Activated CD4-positive, alpha-beta T cell treated with anti-CD3 and anti-CD28 coated beads, Interleukin-2, Interleukin-6, amounts not matched to agents 100 ng/mL and 50 ng/mL, durations not matched to agents 16 hours and 8 hours (primary cell): Measurements from ENCODE around the gene RUNX1.

Experiments used
- DNase-seq: peaks from one replicate; pipeline ENCODE4 v3.0.0-alpha.2; 2020

The RUNX1 gene

DNA sequence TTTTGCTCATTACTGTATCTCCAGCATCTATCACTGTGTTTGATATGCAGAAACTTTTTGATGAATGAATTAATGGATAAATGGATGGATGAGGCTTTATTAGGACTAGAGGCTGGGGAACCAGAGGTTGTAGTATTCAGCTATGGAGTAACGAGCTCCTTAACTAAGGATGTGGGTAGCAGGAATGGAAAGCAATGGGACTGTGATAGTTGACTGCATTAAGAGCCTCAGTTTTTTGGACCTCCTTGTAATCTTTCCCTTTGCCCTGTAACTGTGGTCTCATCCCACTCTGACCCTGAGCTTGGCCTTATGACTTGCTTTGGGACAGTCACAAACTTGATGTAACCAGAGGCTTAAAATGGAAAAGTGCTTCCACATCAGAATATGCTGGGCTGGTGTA is 9.0 kb upstream of the RUNX1 start:
- no peak for DNase-seq

DNA sequence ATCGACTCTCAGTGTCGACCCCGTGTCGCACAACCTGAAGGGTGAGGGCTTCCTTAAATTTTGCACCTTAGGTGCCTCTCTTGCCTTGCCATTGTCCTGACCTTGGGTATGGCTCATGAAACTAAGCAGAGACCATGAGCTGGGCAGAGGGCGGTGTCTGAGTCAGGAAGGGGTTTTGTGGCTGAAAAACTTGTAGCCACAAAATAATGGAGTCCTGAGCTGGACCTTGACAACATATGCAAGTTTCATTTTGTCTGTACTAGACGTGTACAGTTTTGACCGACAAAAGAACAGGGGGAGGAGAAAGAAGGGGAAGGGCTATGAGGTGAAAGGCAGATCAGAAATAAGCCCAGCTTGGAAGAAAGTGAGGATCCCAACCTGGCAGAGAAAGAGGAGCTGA is 8.3 kb upstream of the RUNX1 start:
- no peak for DNase-seq

DNA sequence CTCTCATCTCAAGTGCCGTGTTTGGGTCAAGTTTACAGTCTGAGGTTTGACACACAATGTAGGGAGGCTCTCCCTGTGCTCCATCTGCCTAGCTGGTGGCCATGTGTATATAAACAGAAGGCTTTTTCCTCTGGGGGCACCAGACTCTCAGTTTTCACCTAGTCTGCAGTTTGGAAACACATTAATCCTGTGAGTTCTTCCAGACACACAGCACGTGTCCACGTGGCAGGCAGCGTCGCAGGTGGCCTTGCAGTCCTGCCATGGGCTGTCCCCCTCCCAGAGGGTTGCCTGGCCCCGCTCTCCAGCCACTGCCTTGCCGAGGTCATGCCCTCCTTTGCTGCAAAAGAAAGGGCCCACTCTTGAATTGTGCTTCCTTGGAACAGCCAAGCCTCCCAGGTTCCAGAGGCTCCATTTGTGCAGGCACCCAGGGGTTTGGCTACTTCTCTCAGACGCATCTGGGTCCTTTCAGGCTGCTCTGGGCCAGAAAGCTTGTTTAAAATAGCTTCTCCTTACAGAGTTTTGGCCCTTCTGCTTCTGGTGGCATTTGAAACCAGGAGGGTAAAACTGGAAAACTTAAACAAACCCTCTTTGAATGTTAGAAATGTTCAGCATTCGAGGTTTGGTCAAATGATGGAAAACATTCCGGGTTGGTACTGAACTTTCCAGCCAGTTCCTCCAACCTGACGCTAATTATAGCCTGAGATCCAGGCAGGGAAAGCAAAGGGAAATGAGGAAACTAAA is 4.4 kb upstream of the RUNX1 start:
- no peak for DNase-seq

DNA sequence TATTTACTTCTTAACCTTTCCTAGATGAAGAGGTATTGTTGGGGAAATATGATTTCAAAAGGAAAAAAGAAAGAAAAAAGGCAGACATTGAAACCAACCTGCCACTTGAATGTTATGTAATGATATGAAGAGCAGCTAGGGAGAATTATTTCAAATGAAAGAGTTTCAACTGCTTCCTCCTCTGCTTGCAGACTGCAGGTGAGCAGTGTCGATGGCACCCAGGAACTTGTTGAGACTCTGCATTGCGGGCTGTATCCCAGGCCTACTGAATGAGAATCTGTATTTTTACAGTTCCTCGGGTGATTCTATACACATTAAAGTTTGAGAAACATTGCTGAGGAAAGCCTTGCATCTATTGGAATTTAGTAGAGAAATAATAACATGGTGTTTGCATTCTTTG is 3.7 kb upstream of the RUNX1 start:
- no peak for DNase-seq

DNA sequence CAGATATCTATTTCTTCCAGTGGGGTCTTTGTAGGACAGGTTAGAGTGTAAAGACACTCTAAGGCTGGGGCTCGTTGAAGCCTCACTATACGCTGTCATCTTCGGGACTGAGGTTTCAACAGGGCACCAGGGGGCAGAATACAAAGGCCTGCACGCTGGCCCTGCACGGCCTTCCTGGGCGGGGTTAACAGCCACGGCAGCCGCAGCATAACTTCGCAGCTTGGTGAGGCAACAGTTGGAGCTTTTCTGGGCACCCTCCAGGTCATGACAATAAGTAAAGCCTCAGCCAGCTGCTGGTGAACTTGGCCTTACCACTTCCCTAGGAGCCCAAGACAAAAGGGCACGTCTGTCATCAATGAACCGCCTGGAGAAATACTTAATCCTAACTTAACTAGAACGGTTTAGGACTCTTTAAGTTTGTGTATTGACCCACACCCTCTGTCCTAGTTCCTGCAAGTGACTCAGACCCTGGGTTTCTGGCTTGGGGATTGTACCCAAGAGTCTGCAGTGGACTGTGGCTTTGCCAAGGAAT is 2.3 kb upstream of the RUNX1 start:
- peak; percentile 87 for DNase-seq

DNA sequence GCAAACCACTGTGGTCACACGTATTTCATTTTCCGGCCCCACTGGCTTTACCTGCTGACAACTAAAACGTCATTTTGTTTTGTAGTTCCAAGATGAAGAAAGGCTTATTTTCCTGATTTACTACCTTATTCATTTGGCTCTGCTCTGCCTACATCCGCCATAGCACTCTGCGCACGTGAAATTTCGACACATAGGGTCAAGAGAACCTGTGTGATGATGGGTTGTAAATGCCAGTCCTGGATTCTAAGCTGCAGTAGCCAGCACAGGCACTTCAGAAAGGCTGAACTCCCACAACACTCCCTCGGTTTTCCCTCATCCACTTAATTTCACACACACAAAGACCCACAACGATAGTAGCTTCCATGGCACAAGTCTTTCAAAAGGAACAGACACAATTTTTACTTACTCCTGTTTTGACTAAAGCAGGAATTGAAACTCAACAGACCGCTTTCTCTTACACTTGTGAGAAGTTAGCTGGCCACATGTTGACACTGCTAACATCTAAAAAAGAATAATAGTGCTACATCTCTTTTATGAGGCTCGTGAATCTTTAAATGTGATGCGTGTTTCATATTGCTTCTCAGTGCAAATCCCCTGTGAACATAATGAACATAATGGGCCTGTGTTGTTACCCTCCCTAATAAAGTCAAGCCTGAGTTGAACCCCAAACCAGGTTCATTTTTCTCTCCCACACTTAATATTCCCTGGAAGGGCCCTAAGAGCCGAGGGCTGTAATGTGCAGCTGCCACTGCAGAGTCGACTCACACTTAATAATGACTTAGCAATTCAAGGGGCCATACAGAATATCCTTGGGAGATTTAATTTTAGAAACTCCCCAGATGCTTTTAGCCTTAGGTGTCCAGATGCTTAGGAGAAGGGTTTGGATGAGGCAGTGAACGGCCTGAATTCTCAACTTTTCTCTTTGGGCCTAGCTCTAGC is 1.5 kb upstream of the RUNX1 start:
- DNase-seq = peak; percentile 64

DNA sequence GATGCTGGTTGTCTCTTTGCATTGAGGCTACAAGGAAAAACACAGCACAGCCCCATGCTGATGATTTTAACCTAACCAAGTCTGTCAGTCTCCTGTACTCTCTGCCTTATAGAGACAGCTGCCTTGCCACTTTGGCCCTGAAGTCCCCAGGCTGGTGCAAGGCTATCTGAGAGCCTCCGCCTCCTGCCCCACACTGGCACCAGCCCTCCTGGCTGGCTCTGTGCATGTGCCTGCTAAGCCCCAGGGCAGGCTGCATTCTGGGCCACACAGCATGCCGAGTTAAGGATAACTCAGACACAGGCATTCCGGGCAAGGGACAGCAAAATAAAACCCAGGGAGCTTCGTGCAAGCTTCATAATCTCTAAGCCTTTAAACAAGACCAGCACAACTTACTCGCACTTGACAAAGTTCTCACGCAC is 910 bp downstream of the RUNX1 start:
- peak; percentile 56 for DNase-seq

DNA sequence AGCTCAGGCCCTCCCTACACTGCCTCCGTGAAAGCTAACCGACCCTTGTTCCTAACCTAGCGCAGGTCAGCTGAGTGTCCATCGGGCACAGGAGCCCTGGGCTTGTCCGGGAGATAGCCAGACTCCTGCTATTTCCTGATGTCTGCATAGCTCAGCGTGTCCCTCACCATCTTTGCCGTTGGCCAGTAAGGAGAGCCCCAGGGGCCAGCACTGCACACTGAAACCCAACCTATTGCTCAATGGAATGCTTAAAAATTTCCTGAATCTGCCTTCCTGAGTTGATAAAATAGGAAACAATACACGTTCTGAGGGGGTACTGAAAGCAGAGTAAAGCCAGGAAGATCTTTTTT is 2.2 kb downstream of the RUNX1 start:
- no peak for DNase-seq

DNA sequence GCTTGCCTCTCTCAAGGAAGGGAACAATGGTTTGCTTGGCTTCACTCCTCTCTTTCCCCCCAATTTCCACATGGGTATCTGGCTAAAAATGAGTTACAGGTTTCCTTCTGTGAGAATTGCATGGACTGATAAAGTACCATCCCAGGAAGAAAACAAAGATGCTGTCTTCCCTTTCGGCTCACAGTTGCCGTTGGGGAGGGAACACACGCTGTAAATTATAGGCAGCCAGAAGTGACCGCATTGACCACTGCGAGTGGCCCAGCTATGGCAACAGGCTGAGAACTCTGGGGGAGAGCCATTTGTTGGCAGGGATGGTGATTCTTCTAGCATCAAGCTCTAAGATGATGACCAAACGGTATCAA is 2.9 kb downstream of the RUNX1 start:
- no peak for DNase-seq

DNA sequence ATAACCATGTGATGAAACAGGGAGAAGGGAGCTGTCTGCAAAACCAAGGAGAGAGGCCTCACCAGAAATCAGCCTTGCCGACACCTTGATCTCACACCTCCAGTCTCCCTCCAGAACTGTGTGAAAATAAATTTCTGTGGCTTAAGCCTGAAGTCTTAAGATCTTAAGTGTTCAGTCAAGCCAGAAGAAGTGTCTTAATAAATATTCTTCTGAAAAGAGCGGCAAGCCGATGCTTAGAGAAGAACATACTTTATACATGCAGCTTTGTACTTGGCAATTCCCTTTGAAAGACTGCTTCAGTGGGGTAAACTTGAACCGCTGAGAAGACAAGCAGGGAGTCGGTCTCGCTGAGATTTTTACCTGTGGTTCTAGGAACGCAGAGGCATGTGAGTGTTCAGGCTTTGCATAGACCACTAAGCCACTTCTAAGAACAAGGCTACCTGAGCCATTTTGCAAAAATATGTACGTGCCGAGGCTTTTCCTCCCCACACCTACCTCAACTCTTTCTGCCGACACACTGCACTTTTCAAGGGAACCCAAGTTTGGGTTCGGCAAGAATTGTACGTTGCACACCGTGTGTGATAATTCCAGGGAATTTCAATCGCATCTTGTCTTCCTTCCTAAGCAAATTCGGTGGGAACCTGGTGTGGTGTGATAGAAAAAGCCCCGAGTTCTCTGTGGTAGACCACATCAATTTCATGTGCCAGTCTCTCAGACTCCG is 3.4 kb downstream of the RUNX1 start:
- DNase-seq = peak; percentile 65

DNA sequence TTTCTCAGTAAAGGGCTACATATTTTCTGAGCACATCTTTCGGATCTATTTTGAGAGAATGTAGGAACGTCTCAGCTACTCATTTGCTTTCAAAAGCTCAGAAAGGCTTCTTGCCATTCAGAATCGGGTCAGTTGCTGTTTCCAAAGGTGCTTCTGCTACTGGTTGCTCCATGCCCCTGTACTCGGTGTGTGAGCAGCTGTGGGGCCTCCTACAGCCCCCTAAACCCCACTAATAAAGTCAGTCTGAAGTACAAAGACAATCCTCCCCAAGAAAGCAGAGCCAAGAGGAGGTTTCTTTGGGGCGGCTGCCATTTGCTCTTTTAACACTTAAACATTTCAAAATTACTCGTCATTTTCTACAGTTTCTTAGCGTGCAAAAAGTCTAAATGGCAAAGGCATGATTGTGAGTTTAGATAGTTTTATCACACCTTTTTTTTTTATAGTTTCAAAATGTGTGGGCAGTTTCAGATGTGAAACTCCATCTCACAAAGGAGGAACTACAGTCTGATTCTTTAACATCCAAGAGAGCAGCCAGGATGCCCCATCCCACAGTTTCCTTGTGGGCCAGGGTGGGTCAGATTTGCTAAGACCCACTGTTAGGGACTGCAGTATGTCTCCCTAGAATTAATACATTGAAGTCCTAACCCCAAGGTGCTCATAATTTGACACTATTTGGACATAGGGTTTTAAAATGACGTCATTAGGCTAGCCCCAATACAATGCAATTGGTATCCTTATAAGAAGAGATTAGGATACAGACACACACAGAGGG is 4.1 kb downstream of the RUNX1 start:
- peak; percentile 69 for DNase-seq

DNA sequence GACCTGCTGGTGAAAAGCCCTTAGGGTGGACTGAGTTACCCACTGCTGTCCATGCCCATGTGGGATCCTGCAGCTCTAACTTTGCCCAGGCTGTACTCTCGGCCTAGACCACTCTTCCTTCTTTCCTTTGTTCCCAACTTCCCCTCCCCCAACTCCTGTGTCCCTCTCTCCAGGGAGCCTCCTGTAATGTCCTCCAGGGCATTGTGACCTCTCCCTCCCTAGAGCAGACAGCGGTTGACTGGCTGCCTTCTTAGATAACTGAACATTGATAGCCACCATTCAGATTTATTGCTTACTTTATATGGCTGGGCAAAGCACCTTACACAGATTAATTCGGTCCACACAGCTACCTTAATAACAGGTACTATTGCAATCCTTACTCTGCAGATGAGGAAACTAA is 5.0 kb downstream of the RUNX1 start:
- no peak for DNase-seq

DNA sequence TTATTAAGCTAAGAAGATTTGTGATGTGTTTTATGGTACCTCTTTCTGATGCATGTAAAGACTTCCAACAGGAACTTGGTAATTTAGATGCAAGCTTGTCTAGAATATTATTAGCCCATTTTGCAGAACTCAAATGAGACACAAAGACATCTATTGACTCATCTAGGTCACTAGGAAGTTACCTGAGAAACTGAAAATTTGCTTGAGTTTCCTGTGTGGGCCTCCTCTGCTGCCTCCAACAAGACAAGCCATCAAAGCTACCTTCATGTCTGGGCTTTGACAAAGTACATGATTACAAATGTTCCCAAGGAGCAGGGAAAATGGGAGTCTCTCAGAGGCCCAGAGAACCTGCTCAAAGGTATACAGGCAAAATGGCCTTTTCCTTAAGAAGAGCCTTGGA is 5.6 kb downstream of the RUNX1 start:
- peak; percentile 71 for DNase-seq

DNA sequence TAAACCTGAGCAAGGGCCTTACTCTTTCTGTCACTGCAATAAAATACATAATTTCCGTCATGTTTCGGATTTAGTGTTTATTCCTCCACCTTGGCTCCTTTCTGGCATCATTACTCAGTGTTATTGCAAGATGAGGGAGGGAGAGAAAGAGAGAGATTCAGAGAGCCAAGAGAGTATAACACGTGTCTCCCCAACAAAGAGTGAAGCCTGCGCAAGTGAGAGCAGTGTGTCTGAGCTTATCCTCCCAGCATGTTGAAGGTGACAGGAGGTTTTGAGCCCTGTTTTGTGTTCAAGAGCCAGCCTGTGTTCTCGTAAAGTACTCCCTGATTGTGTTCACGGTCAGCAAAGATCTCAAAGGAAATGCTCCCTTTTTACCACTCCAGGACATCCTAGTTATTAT is 6.3 kb downstream of the RUNX1 start:
- DNase-seq = no peak

DNA sequence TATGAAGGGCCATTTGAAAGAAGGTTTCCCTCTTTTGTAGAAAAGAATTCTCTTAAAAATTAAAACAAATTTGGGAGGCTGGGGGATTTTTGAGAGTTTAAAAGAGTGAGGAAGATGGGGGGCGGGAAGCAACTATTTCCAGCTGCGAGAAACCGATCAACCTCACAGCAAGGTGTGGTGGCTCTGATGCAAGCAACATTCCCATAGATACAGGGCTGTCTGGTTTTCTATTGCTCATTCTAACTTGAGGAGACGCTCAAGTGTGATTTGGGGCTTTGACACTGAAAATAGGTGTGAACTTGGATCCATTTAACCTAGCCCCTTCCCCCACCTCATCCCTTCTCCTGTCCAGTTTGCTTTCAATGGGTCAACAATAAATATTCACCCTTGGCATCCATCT is 7.2 kb downstream of the RUNX1 start:
- no peak for DNase-seq

DNA sequence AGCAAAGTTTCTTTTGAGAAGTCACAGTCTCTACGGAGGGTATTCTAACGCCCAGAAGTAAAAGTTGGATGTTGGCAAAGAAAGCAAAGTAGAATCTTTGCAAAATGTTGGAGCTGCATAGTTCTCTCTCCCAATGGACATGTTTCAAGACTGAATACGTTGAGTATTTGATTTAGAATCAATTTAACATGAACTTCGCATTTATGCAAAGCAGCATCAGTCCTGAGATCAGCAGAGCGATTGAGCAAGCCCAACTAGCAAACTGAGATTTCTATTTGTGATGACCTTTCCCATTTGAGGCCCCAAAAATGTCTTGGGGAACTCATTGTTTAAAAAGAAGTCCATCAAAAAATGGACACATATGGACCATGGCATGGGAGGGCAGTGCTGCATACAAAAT is 8.0 kb downstream of the RUNX1 start:
- DNase-seq = no peak

DNA sequence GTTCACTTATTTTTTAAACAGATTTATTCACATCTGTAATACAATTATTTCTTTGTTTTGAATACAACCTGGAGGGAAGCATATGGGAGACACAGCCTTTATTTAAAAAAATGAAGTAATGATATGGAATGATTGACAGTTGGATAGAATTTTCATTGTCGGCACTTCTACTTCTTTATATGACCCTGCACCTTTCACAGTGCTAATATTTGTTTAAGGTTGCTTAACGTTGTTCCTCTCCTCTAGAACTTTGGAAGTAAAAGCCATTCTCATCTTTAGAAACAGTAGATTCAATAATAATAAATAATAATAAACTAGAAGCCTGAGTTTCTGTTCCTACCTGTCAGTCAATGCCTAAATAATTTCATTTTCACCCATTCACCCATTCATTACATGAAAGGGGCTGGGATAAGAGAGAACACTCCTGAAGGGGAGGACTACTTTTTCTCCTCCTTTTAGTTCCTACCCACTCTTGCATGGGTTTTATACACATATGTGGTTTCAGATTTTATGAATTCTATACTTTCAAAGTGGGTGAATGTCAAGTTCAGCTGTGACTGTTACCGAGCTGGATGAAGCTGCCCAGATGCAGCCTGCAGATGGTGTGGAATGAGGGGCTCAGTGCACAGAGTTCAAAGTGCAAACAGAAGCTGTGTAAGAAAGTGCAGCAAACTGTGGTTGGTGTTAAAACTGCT is 9.4 kb downstream of the RUNX1 start:
- DNase-seq = no peak

DNA sequence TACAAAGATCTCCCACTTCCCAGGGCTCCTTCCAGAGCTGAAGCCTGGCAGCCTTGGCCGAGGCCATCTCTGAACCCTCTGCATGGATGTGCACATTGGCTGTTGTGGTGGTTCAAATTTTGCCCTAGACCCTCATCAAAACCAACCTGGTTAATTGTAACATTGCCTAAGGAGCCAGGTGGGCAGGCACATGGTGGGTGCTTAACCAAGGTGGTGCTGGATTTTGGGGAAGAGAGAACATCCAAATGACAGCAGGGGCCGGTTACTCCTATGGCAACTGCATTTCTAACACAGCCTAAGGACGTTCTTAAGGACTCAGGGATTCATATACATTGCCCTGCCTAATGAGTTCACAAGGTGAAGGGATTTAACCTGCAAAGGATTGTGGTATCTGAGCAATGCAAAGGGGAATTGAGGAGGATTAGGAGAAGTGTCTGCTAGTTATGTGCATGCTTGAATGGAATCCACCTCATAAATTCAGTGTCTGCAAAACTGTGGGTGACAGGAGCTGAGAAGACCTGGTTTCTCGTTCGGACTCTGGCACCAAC is 10.3 kb downstream of the RUNX1 start:
- DNase-seq = no peak

DNA sequence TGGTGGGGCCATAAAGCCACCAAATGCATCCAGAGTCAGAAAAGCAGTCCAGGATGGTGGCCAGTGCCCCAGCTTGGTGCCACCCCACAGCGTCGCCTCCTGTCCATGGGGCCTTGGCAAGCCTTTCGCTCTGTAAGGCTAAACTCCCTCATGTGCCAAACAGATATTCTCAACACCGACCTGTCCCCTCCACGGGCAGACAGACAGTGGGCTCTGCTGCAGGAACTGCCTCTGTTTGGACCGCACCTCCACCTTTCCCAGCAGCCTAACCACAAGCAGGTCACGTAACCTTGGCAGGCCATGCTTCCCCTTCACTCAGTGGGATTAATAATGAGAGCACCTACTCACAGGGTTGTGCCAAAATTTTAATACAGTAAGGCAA is 11.7 kb downstream of the RUNX1 start:
- no peak for DNase-seq

DNA sequence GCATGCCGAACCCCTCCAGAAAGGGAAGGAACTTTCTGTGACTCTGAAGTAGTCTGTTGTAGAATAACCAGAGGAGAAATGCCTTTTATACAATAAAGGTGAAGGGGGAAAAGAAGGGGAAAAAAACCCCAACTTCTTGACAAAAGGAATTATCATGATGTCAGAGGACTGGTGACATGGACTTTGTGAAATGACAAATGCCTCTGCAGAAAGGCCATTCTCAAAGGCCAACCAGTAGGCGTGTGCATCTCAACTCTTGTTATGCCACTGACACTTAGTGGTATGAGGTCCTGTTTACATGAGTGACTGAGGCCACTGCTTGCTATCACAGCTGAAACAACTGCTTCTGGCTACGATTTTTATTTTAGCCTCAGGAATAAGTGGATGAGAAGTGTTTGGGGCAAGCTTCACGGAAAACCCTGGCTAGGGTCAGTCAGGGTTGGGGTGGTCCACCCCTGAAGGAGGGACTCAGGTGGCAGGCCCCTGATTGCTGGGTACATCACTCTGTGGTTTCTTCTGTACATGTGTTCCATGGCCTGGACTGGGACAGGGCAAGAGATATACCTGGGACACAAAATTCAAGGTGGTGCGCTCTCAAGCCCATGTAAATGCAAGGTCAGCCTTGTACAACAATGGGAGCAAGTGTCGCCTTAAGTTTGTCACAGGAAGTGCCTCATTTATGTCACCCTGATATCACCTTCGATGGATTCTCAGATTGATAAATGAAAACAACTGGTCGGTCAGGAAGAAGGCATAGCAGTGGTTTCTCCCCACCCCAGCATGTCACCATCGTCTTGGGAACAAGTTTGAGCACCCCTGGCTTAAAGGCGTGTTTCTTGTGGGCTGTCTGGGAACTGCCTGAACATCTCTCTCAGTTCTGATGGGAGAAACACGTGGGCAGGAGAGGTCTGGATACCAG is 12.4 kb downstream of the RUNX1 start:
- DNase-seq = no peak

DNA sequence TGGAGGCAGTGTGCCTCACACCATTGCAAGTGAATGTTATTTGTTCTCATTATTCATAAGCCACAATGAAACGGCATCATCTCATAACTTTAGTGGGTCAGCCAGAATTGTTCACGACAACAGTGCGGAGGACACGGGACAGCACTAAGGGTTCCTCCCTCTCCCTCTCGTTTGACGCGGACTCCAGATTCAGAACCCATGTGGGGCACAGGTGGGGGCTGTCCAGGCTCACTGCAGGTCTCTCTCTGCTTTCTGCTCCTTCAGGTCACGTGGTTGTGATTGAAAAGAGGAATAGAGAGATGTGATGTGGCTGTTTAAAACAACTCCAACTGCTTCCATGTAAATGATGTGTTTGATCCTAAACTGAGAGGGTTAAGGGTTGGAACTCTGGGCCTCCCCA is 13.5 kb downstream of the RUNX1 start:
- no peak for DNase-seq
